HepG2 (cell line): ENCODE measurements around the gene FAM20A. TPM values are rescaled to one million over a fixed set of nuclear protein-coding genes. Genes with fewer than 3 reads are reported as not detected.

Experiments used
- ARNT2 ChIP-seq: sonication (generic); formaldehyde crosslinking; IDR thresholded peaks from 2 replicates; pipeline ENCODE4 v1.8.0; 2022; ENCODE audit warnings: mild to moderate bottlenecking, low read depth, missing genetic modification reagents, moderate library complexity
- ATF3 ChIP-seq: sonication (generic); formaldehyde crosslinking; IDR thresholded peaks from 2 replicates; pipeline ENCODE4 v1.4.0; 2020; ENCODE audit warnings: missing genetic modification reagents
- CCDC6 ChIP-seq: sonication (generic); formaldehyde crosslinking; IDR thresholded peaks from 2 replicates; pipeline ENCODE4 v1.8.1; 2022; ENCODE audit warnings: mild to moderate bottlenecking, missing genetic modification reagents, moderate library complexity
- CEBPB ChIP-seq: IDR thresholded peaks from 2 replicates; pipeline ENCODE4 v1.6.1; 2011; ENCODE audit warnings: low read depth, low read length, improper control_type of control experiment, borderline replicate concordance
- FOXP4 ChIP-seq: sonication (generic); formaldehyde crosslinking; IDR thresholded peaks from 2 replicates; pipeline ENCODE4 v1.4.0; 2020; ENCODE audit warnings: missing genetic modification reagents
- HBP1 ChIP-seq: IDR thresholded peaks from 2 replicates; pipeline ENCODE4 v1.6.1; 2016; ENCODE audit warnings: low read depth, control low read depth
- HIC2 ChIP-seq: sonication (generic); formaldehyde crosslinking; IDR thresholded peaks from 2 replicates; pipeline ENCODE4 v1.9.0; 2022; ENCODE audit warnings: low read depth, missing genetic modification reagents
- IRF2 ChIP-seq: IDR thresholded peaks from 2 replicates; pipeline ENCODE4 v1.6.1; 2018; ENCODE audit warnings: missing genetic modification reagents, missing compliant biosample characterization
- LBX2 ChIP-seq: sonication (generic); formaldehyde crosslinking; IDR thresholded peaks from 2 replicates; pipeline ENCODE4 v1.5.0; 2020; ENCODE audit warnings: missing genetic modification reagents, mild to moderate bottlenecking, borderline replicate concordance
- MXD4 ChIP-seq: IDR thresholded peaks from 2 replicates; pipeline ENCODE4 v1.6.1; 2016; ENCODE audit warnings: mild to moderate bottlenecking, missing biosample characterization, missing genetic modification reagents
- MYC ChIP-seq: sonication (generic); formaldehyde crosslinking; IDR thresholded peaks from 2 replicates; pipeline ENCODE4 v1.9.0; 2021; ENCODE audit warnings: missing genetic modification reagents, borderline replicate concordance
- NR2C2 ChIP-seq: sonication (generic); formaldehyde crosslinking; IDR thresholded peaks from 2 replicates; pipeline ENCODE4 v1.4.0; 2020; ENCODE audit warnings: missing genetic modification reagents, mild to moderate bottlenecking, moderate library complexity, borderline replicate concordance
- PHF20 ChIP-seq: sonication (generic); formaldehyde crosslinking; IDR thresholded peaks from 2 replicates; pipeline ENCODE4 v1.5.0; 2020; ENCODE audit warnings: mild to moderate bottlenecking, missing genetic modification reagents
- SALL1 ChIP-seq: sonication (generic); formaldehyde crosslinking; IDR thresholded peaks from 2 replicates; pipeline ENCODE4 v1.8.0; 2022; ENCODE audit warnings: mild to moderate bottlenecking, missing genetic modification reagents
- SOX5 ChIP-seq: IDR thresholded peaks from 2 replicates; pipeline ENCODE4 v1.6.1; 2016; ENCODE audit warnings: borderline replicate concordance
- SRSF1 ChIP-seq: fragments of 200-400 bp; formaldehyde crosslinking; optimal IDR thresholded peaks from 2 replicates; pipeline ENCODE3; 2017; ENCODE audit warnings: mild to moderate bottlenecking, low read depth, low read length, moderate library complexity
- ZNF232 ChIP-seq: sonication (generic); formaldehyde crosslinking; IDR thresholded peaks from 2 replicates; pipeline ENCODE4 v1.4.0; 2020; ENCODE audit warnings: missing genetic modification reagents, borderline replicate concordance
- ZNF512 ChIP-seq: sonication (generic); formaldehyde crosslinking; IDR thresholded peaks from 2 replicates; pipeline ENCODE4 v1.4.0; 2020; ENCODE audit warnings: mild to moderate bottlenecking, missing genetic modification reagents
- ZNF558 ChIP-seq: sonication (generic); formaldehyde crosslinking; IDR thresholded peaks from 2 replicates; pipeline ENCODE4 v1.9.0; 2022; ENCODE audit warnings: mild to moderate bottlenecking, missing genetic modification reagents, borderline replicate concordance
- ZNF616 ChIP-seq: sonication (generic); formaldehyde crosslinking; IDR thresholded peaks from 2 replicates; pipeline ENCODE4 v1.5.0; 2020; ENCODE audit warnings: low read depth, mild to moderate bottlenecking, missing genetic modification reagents
- ZNF75D ChIP-seq: sonication (generic); formaldehyde crosslinking; IDR thresholded peaks from 2 replicates; pipeline ENCODE4 v1.8.1; 2023; ENCODE audit warnings: missing genetic modification reagents, mild to moderate bottlenecking, borderline replicate concordance
- polyA plus RNA-seq, 8 experiments: library from polyadenylated mRNA; depleted of rRNA in 3 of 8; stranded (reverse) in 7 of 8; unstranded in 1 of 8; fragments of >200 nt; fragmentation: Illumina TruSeq in 4 of 8; extraction: Trizol in 4 of 8; gene quantifications; 2 replicates each; pipeline versions ENCODE4 v1.2.1 to v1.2.3, GENCODE V29; 2011 to 2016; ENCODE audit warnings: low read depth in 4 of 8, missing spikeins in 1 of 8, mixed read lengths in 1 of 8; ENCODE audit not compliant: insufficient read depth in 1 of 8
- total RNA-seq, 5 experiments: library from RNA; depleted of rRNA; stranded (reverse); fragments of >200 nt; fragmentation: Illumina TruSeq; extraction: Trizol; gene quantifications; 2 replicates each; pipeline ENCODE4 v1.2.3, GENCODE V29; 2016; ENCODE audit warnings: low read depth in 1 of 5

The FAM20A gene
- total and polyA plus RNA-seq, 2 of the 13 experiments (the other 11 are each of a cell fraction or from before 2014, with no cell fraction given), result 9.3 to 20.7 TPM

- TF ChIP-seq SRSF1 (no peak), LBX2 (CRISPR knock-in tag) (no peak), MXD4 (CRISPR knock-in tag) (no peak), HBP1 (CRISPR knock-in tag) (0 out of 2 replicates have a peak, but pooled peaks have one; percentile 50), IRF2 (CRISPR knock-in tag) (no peak; the same call in 1 of the 2 replicates), ZNF512 (no peak), ATF3 (CRISPR knock-in tag) (no peak), ZNF75D (CRISPR knock-in tag) (no peak), SALL1 (peak; percentile 87), CCDC6 (CRISPR knock-in tag) (no peak), HIC2 (CRISPR knock-in tag) (peak; percentile 72; the same call in 1 of the 2 replicates), CEBPB (peak; percentile 41; the same call in 1 of the 2 replicates), ZNF232 (CRISPR knock-in tag) (0 out of 2 replicates have a peak, but pooled peaks have one; percentile 34), FOXP4 (CRISPR knock-in tag) (no peak), ZNF616 (CRISPR knock-in tag) (no peak; the same call in 1 of the 2 replicates), ZNF558 (no peak), NR2C2 (CRISPR knock-in tag) (peak; percentile 57), SOX5 (CRISPR knock-in tag) (peak; percentile 17), MYC (peak; percentile 59; the same call in 1 of the 2 replicates), PHF20 (CRISPR knock-in tag) (no peak), ARNT2 (CRISPR knock-in tag) (peak; percentile 36; the same call in 1 of the 2 replicates)
Measured at GRCh38 chr17:68509141-68510057, 91.8 kb downstream of the FAM20A start (continued).
